Measurements from ENCODE around the gene RPL29.
"Not testable (repeated sequence)": the region's sequence is repeated elsewhere in the genome, so short reads cannot be mapped to it uniquely, and the experiment has no call there.

The RPL29 gene

GRCh38 chr3:51995346-51996163 is at the start of gene RPL29:
TSS of gene RPL29 (minus strand) at chr3:51995895. CDS start at chr3:51995461, 434 bp downstream.
- in situ Hi-C loops (cut with MboI; ENCODE audit: low sequenced_read_pairs): no loop called here

DNA sequence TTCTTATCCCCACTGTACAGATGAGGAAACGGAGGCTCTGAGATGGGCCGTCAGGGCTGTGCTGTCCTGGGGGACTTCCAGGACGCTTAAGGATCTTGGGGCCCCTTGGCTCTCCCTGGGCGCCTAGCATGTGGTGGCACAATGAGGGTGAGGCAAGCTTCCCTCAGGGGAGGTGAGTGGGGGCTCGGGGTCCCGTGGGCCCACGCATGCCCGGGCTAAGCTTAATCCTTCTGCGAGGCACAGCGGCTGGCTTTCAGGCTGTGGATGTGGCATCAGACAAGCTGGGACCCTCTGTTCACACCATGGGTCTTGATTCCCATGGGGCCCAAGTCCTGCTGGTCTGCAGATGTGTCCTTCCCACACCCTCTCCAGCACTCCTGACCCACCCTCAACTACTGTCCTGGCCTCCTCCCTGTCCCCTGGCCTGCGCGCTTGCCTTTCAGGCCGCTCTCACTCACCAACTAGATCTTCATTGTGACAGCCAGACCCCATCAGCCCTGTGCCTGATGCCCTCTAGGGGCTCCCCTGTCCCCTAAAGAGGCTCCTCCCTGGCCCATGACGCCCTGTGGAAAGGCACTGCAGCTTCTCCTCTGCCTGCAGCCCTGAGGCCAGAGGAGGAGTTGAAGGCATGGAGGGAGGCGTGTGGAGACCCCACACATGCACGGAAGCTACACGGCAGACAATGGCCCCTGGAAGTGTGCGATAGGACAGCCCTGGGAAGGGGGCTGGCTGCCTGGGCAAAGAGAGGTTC is 49.3 kb upstream of the RPL29 start:
- in situ Hi-C loops (cut with MboI; ENCODE audit: low sequenced_read_pairs): no loop called here

DNA sequence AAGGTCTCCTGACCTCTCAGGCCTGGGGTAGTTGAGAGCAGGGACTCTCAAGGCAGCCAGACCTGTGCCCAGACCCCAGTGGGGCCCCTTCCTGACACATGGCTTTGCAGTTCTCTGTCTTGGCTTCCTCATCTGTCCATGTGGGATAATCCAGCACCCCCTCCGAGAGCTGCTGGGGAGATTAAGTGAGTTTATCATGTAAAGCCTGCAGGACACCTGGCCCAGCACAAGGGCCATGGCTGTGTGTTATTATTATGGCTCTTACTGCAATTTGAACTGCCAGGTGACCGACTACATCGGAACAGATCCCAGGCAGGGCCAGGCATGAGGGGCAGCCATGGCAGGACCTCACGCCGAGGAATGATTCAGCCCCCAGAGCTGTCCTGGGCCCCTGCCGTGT is 48.1 kb upstream of the RPL29 start:
- in situ Hi-C loops (cut with MboI; ENCODE audit: low sequenced_read_pairs): no loop called here

DNA sequence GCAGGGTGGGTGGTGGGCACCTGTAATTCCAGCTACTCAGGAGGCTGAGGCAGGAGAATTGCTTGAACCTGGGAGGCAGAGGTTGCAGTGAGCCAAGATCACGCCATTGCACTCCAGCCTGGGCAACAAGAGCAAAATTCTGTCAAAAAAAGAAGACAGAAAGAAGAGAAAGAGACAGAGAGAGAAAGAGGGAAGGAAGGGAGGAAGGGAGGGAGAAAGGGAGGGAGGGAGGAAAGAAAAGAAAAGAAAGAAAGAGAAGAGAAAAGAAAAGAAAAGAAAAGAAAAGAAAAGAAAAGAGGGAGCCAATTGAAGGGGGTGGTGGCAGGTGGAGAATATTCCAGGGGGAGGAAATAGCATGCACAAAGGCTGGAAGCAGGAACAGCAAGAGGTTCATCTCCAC is 47.3 kb upstream of the RPL29 start:
- in situ Hi-C loops (cut with MboI; ENCODE audit: low sequenced_read_pairs): not testable (repeated sequence)

- in situ Hi-C loops (cut with MboI; ENCODE audit: low sequenced_read_pairs): no loop called here
Observed at GRCh38 chr3:52041118-52041731, 45.5 kb upstream of the RPL29 start.

GRCh38 chr3:52040600-52040999 is 44.9 kb upstream of the RPL29 start:
- in situ Hi-C loops (cut with MboI; ENCODE audit: low sequenced_read_pairs): no loop called here

GRCh38 chr3:52039846-52040245 is 44.2 kb upstream of the RPL29 start:
- in situ Hi-C loops (cut with MboI; ENCODE audit: low sequenced_read_pairs): no loop called here

DNA sequence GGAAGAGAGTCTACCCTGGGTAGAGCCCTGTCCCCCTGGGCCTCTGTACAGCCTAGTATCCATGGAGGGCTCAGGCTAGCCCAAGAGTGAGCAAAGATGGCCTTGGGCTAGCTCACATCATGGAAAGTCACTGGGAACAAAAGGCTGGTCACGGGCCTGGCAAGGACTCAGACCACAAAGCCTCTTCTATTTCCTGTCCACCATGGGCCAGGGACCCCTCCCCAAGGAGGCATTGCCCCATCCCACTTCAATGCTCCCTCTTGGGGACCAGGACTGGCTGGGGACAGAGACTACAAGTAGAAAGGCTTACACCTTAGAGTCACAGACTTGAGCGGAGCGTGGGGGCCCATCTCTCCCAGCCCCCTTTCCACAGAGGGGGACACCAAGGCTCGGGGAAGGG is 43.7 kb upstream of the RPL29 start:
- in situ Hi-C loops (cut with MboI; ENCODE audit: low sequenced_read_pairs): no loop called here

- in situ Hi-C loops (cut with MboI; ENCODE audit: low sequenced_read_pairs): no loop called here
Observed at GRCh38 chr3:52038227-52038626, 42.5 kb upstream of the RPL29 start.

GRCh38 chr3:52037291-52037690 is 41.6 kb upstream of the RPL29 start:
- in situ Hi-C loops (cut with MboI; ENCODE audit: low sequenced_read_pairs): no loop called here

DNA sequence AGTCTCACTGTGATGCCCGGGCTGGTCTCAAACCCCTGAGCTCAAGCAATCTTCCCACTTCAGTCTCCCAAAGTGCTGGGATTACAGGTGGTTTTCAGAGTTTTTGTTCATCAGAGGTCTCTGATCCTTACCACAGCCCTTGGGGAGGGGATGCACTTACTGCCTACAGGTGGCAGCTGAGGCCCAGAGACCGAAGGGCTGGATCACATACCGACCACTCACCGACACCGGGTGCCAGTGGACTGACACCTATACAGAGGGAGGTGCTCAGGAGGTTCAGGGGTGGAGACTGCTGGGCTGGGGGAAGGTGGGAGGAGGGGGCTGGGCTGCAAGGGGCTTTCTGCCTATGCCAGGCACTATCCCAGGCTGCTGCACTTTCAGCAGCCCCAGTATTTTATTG is 41.1 kb upstream of the RPL29 start:
- in situ Hi-C loops (cut with MboI; ENCODE audit: low sequenced_read_pairs): no loop called here

DNA sequence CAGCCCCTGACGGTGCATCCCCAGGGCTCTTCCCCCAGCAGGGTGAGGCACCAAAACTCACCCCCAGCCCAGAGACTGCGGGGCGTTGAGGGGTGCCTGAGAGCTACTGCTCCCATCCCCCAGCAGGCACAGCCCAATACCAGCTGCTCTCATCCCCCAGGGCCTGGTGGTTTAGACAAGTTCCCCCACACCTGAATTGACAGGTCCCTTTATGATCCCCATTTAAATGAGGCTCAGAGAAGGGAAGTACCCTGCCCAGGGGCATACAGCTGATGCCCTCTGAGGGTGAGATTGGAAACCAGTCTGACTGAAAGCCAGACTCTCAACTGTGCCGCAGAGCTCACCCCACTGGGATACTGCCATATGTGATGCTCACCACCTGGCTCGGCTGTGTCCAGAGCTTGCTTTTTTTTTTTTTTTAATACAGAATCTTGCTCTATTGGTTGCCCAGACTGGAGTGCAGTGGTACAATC is 40.6 kb upstream of the RPL29 start:
- in situ Hi-C loops (cut with MboI; ENCODE audit: low sequenced_read_pairs): no loop called here

GRCh38 chr3:52034651-52035050 is 39.0 kb upstream of the RPL29 start:
- in situ Hi-C loops (cut with MboI; ENCODE audit: low sequenced_read_pairs): no loop called here

- in situ Hi-C loops (cut with MboI; ENCODE audit: low sequenced_read_pairs): no loop called here
Observed at GRCh38 chr3:52034212-52034611, 38.5 kb upstream of the RPL29 start.

DNA sequence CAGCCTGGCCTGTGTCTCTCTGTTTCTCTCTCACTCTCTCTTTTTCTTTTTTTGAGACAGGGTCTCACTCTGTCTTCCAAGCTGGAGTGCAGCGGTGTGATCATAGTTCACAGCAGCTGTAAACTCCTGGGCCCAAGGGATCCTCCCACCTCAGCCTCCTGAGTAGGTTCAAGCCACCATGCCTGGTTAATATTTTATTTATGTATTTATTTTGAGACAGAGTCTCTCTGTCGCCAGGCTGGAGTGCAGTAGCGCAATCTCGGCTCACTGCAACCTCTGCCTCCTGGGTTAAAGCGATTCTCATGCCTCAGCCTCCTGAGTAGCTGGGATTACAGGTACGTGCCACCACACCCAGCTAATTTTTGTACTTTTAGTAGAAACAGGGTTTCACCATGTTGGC is 38.1 kb upstream of the RPL29 start:
- in situ Hi-C loops (cut with MboI; ENCODE audit: low sequenced_read_pairs): not testable (repeated sequence)

- in situ Hi-C loops (cut with MboI; ENCODE audit: low sequenced_read_pairs): no loop called here
Observed at GRCh38 chr3:52032702-52033408, 37.2 kb upstream of the RPL29 start.

- in situ Hi-C loops (cut with MboI; ENCODE audit: low sequenced_read_pairs): no loop called here
Observed at GRCh38 chr3:52031896-52032295, 36.2 kb upstream of the RPL29 start.

DNA sequence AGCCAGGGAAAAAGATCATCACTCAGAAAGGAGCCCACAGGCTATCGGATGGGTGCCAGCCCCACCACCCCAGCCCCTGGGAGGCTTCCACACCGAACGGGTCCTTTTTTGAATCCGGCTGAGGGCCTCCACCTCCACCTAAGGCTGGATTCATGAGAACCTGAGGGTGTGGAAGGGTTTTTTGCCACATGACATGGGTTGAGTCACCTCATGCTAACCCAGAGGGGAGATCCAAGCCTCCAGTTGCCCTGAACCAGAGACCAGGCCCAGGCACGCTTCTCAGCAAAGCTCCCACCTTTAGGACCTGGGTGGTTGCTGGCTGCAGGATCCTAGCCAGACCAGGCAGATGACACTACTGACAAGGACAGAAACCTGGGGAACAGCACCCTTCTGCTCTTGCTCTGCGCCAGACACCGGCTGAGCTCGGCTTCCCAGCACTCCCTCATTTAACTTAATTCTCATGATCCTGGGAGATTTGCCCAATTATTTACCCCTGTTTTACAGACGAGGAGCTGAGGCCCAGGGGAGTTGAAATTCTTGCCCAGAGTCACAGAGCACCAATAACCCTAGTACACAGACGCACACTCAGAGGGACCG is 35.1 kb upstream of the RPL29 start:
- in situ Hi-C loops (cut with MboI; ENCODE audit: low sequenced_read_pairs): no loop called here

- in situ Hi-C loops (cut with MboI; ENCODE audit: low sequenced_read_pairs): no loop called here
Observed at GRCh38 chr3:52029535-52029934, 33.8 kb upstream of the RPL29 start.

DNA sequence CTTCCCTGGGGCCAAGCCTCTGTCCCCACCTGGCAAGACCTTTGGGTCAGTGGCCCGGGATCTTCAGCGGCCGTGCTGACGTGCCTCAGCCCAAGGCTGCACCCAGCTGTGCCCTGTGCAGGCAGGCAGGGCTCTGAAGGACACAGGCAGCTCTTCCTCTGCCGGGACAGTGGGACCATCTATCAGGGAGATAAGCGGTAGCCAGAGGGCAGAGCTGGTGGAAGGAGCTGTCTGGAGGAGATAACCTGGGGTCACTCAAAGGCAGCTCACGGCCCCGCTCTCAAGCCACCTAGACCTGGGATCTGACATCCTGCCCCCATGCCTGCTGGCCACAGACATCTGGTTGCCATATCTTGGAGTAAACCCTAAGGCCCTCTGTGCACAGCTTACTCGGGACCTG is 33.4 kb upstream of the RPL29 start:
- in situ Hi-C loops (cut with MboI; ENCODE audit: low sequenced_read_pairs): no loop called here

- in situ Hi-C loops (cut with MboI; ENCODE audit: low sequenced_read_pairs): no loop called here
Observed at GRCh38 chr3:52028572-52028971, 32.9 kb upstream of the RPL29 start.

Data from HL-60/S4 treated with retinoic acid at 250 ng/mL for 4 days and 3 days (cell line).